Activated CD4-positive, alpha-beta T cell treated with anti-CD3 and anti-CD28 coated beads for 36 hours (primary cell): ENCODE results near the gene IL17RA. TPM values are rescaled to one million over a fixed set of nuclear protein-coding genes. Genes with fewer than 3 reads are reported as not detected.

ENCODE experiments used
- ATAC-seq: fragments of 200-7000 bp; cut with Tn5 transposase; one replicate; pipeline ENCODE4 v1.10.0; 2021; ENCODE audit warnings: mild to moderate bottlenecking, moderate library complexity
- CTCF ChIA-PET: fragments of 350-600 bp; sonication (Branson Sonifier 250); formaldehyde crosslinking; loops from one replicate; lab custom pipeline; 2021; ENCODE audit warnings: antibody characterized with exemption; lab: Charles Lee
- POLR2A ChIA-PET: fragments of 350-600 bp; sonication (Branson Sonifier 250); formaldehyde crosslinking; loops from one replicate; lab custom pipeline; 2021; ENCODE audit warnings: antibody characterized with exemption, inconsistent platforms; lab: Charles Lee
- DNase-seq: peaks from one replicate; pipeline ENCODE4 v3.0.0-alpha.2; 2020
- H3K27ac Mint-ChIP-seq: one replicate; pipeline ENCODE4 v1.8.0; 2021; ENCODE audit warnings: mixed read lengths
- H3K27me3 Mint-ChIP-seq: one replicate; pipeline ENCODE4 v1.8.0; 2021; ENCODE audit warnings: mixed read lengths
- H3K36me3 Mint-ChIP-seq: one replicate; pipeline ENCODE4 v1.8.0; 2021; ENCODE audit warnings: low read depth, mixed read lengths
- H3K4me1 Mint-ChIP-seq: one replicate; pipeline ENCODE4 v1.8.0; 2021; ENCODE audit warnings: mixed read lengths
- H3K4me3 Mint-ChIP-seq: one replicate; pipeline ENCODE4 v1.8.0; 2021; ENCODE audit warnings: mild to moderate bottlenecking, moderate library complexity, mixed read lengths
- H3K9me3 Mint-ChIP-seq: one replicate; pipeline ENCODE4 v1.8.0; 2021; ENCODE audit warnings: low read depth, mixed read lengths
- intact Hi-C, 2 experiments: fragments of 100-400 bp; cut with DNase I in 1 of 2; cut with micrococcal nuclease in 1 of 2; formaldehyde crosslinking; loops; one replicate each; pipeline versions ENCODE4 v1.14.2 to v1.15.1; 2022 to 2024; cut with DNase I, micrococcal nuclease
- total RNA-seq, 2 experiments: library from RNA; stranded (reverse); gene quantifications; one replicate each; pipeline ENCODE4 v1.2.3, GENCODE V29; 2021

Gene IL17RA
- total RNA-seq, 2 experiments from 2014 or later, result 13.1 to 13.3 TPM

DNA sequence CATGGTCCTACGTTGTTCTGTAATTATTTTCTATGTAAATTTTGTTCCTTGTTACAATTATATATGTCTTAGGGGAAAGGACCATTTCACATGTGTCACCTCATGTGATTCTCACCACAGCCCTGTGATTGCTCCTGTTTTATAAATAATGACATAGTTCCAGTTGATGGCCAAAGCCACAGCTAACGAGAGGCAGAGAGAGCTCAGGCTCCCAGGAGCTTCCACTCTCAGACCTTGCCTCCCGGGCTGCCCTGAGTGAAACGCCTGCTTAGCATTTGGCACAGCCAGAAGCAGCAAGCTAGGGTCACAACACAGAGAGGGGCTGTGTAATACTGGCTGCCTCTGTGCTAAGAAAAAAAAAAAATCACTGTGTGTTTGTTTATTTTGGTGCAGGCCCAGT is 30.4 kb downstream of the IL17RA start:
- ChIA-PET CTCF (interaction anchor here (0.6 to 1.8 kb wide), 8 partner anchors 7 to 386 kb away, joined by 3 to 9 read pairs (median 4); no protein-coding TSS in a partner anchor), POLR2A (no interaction called here)
- no peak for ATAC-seq
- DNase-seq, result no peak
- H3K27me3 Mint-ChIP-seq, result peaks cover 4% of the 10 kb centered on the region
- peaks cover 53% of the 10 kb centered on the region for H3K4me1 Mint-ChIP-seq
- no peak overlapping the region for H3K27ac Mint-ChIP-seq
- intact Hi-C loops, result loop anchor here in 1 of 2 experiments (5.0 kb wide), 1 partner anchor 107 kb away; no protein-coding TSS in a partner anchor
- H3K4me3 Mint-ChIP-seq, result no peak overlapping the region
- H3K36me3 Mint-ChIP-seq, result peaks cover 5% of the 10 kb centered on the region
- H3K9me3 Mint-ChIP-seq, result no peaks in the 10 kb centered on the region

DNA sequence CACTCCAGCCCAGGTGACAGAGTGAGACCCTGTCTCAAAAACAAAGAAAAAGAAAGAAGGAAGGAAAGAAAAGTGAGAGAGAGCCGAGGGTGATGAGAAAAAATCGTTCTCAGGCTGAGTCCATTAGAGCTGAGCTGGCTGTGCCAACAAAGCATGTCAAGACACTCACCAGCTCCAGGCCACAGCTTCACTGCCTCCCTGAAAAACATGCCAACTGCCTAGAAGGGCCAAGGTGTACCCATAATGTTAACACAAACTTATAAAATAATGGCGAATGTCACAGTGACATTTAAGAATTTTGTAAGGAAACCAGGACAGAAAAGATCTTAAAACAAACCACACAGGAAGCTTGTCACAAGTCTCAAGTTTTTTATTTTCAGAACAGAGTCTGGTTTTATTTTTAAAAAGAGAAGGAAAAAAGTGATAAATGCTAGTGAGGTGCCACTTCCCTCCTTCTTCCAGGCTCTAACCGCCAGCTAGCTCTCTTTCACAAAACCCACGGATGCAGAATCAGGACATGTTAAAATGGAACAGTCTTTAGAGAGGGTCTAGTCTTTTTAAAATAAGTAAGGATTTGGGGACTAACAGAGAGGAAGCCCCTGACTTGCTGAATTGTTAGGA is 31.3 kb downstream of the IL17RA start:
- Mint-ChIP-seq H3K9me3 (no peaks in the 10 kb centered on the region), H3K4me1 (peaks cover 51% of the 10 kb centered on the region), H3K27me3 (peaks cover 4% of the 10 kb centered on the region), H3K36me3 (no peaks in the 10 kb centered on the region), H3K4me3 (no peak overlapping the region), H3K27ac (peak overlapping the region; percentile 85)
- no peak for ATAC-seq
- POLR2A ChIA-PET, result no interaction called here
- intact Hi-C loops, result loop anchor here in 1 of 2 experiments (5.0 kb wide), 1 partner anchor 106 kb away; no protein-coding TSS in a partner anchor
- CTCF ChIA-PET, result interaction anchor here (0.6 to 1.8 kb wide), 7 partner anchors 8 to 386 kb away, joined by 3 to 9 read pairs (median 4); no protein-coding TSS in a partner anchor
- no peak for DNase-seq

DNA sequence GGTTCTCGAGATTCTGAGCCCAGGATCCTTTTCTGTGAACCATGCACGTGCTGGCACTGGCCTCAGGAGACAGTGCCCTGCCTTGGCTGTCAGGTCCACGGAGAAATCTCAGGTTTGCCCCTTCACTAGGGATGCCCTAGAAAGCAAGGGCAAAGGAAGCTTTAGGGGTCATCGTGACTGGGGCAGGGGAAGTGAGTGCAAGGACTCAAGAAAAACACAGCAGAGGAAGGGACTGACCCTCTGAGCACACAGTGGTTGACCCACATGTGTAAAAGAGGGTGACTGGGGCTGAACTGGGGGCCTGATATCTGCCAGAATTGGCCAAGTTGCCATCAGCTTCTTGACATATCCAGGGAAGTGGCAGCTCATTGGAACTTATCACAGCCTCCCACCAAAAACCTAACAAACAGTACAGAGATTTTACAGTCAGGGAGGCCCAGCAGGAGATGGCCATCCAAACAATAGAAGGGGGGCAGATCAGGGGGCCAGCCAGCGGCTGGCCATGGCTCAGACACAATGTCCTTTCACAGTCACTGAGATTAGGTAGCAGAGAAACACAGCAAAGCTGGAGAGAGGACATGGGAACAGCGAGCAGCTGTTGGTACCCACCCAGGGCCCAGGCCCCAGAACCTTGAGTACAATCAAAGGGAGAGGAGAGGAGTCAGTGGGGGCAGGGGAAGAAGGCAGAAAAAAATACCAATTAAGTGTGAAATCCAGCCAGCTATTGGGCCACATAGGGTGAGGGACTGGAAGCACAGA is 32.0 kb downstream of the IL17RA start:
- no peaks in the 10 kb centered on the region for H3K9me3 Mint-ChIP-seq
- intact Hi-C loops, result loop anchor here in 1 of 2 experiments (5.0 kb wide), 1 partner anchor 106 kb away; no protein-coding TSS in a partner anchor
- ATAC-seq (no peak), DNase-seq (no peak)
- no peaks in the 10 kb centered on the region for H3K36me3 Mint-ChIP-seq
- peaks cover 51% of the 10 kb centered on the region for H3K4me1 Mint-ChIP-seq
- ChIA-PET CTCF (interaction anchor here (1.2 to 1.8 kb wide), 6 partner anchors 8 to 385 kb away, joined by 3 to 9 read pairs (median 4); no protein-coding TSS in a partner anchor), POLR2A (no interaction called here)
- no peak overlapping the region for H3K4me3 Mint-ChIP-seq
- H3K27ac Mint-ChIP-seq, result peak overlapping the region; percentile 85
- peaks cover 8% of the 10 kb centered on the region for H3K27me3 Mint-ChIP-seq

GRCh38 chr22:17117400-17117799 is 32.6 kb downstream of the IL17RA start:
- Mint-ChIP-seq H3K4me3 (no peak overlapping the region), H3K27ac (peak overlapping the region; percentile 32), H3K36me3 (no peaks in the 10 kb centered on the region), H3K9me3 (no peaks in the 10 kb centered on the region), H3K4me1 (peaks cover 54% of the 10 kb centered on the region), H3K27me3 (peaks cover 12% of the 10 kb centered on the region)
- ChIA-PET CTCF (interaction anchor here (0.9 to 1.8 kb wide), 2 partner anchors 8 to 19 kb away, joined by 4 to 9 read pairs; no protein-coding TSS in a partner anchor), POLR2A (no interaction called here)
- intact Hi-C loops, result loop anchor here in 1 of 2 experiments (5.0 kb wide), 1 partner anchor 105 kb away; no protein-coding TSS in a partner anchor
- DNase-seq, result no peak
- no peak for ATAC-seq

GRCh38 chr22:17117890-17118289 is 33.1 kb downstream of the IL17RA start:
- peak overlapping the region; percentile 32 for H3K27ac Mint-ChIP-seq
- no peak overlapping the region for H3K4me3 Mint-ChIP-seq
- ATAC-seq (peak; percentile 34), DNase-seq (peak; percentile 34)
- H3K4me1 Mint-ChIP-seq, result peaks cover 54% of the 10 kb centered on the region
- H3K9me3 Mint-ChIP-seq, result no peaks in the 10 kb centered on the region
- peaks cover 12% of the 10 kb centered on the region for H3K27me3 Mint-ChIP-seq
- ChIA-PET CTCF (interaction anchor here (0.7 to 1.3 kb wide), 3 partner anchors 20 to 54 kb away, joined by 3 to 4 read pairs (median 3); no protein-coding TSS in a partner anchor), POLR2A (no interaction called here)
- no peaks in the 10 kb centered on the region for H3K36me3 Mint-ChIP-seq
- intact Hi-C loops, result loop anchor here in 1 of 2 experiments (5.0 kb wide), 1 partner anchor 104 kb away; no protein-coding TSS in a partner anchor

DNA sequence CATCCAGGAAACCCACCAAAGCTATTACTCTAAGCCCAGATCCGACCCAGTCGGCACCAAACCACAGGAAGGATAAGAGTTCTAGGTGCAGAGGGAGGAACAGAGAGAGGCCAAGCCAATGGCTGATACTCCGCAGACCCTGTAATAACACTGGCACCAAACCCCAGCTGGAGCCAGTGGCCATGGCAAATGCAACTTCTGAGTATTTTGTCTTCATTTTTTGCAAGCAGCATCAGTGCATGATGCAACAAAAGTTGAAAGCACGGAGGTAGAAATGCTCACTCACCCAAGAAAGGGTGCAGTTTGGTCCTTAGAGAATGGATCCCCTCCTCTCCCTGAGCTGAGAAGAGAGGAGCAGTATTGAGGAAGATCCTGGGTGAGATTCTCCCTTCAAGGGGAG is 33.5 kb downstream of the IL17RA start:
- peak overlapping the region; percentile 17 for H3K27ac Mint-ChIP-seq
- intact Hi-C loops, result loop anchor here in 1 of 2 experiments (5.0 kb wide), 1 partner anchor 104 kb away; no protein-coding TSS in a partner anchor
- no peaks in the 10 kb centered on the region for H3K9me3 Mint-ChIP-seq
- no peak overlapping the region for H3K4me3 Mint-ChIP-seq
- H3K27me3 Mint-ChIP-seq, result peaks cover 14% of the 10 kb centered on the region
- no peak for ATAC-seq
- no peak for DNase-seq
- POLR2A ChIA-PET, result no interaction called here
- peaks cover 54% of the 10 kb centered on the region for H3K4me1 Mint-ChIP-seq
- CTCF ChIA-PET, result interaction anchor here (0.7 to 1.3 kb wide), 3 partner anchors 20 to 54 kb away, joined by 3 to 4 read pairs (median 3); no protein-coding TSS in a partner anchor
- H3K36me3 Mint-ChIP-seq, result no peaks in the 10 kb centered on the region

GRCh38 chr22:17119481-17120202 is 34.8 kb downstream of the IL17RA start:
- ATAC-seq (no peak), DNase-seq (peak; percentile 55)
- Mint-ChIP-seq H3K4me3 (peak overlapping the region; percentile 39), H3K9me3 (no peaks in the 10 kb centered on the region), H3K27me3 (peaks cover 17% of the 10 kb centered on the region), H3K4me1 (peaks cover 51% of the 10 kb centered on the region), H3K27ac (no peak overlapping the region), H3K36me3 (no peaks in the 10 kb centered on the region)
- ChIA-PET POLR2A (no interaction called here), CTCF (interaction anchor here (0.9 to 1.2 kb wide), 4 partner anchors 23 to 45 kb away, joined by 3 to 5 read pairs (median 4); no protein-coding TSS in a partner anchor)
- intact Hi-C loops, result loop anchor here (1.0 to 5.0 kb wide), 4 partner anchors 32 to 103 kb away; partner anchors contain the start of gene HDHD5 (in 2 of the 2)

DNA sequence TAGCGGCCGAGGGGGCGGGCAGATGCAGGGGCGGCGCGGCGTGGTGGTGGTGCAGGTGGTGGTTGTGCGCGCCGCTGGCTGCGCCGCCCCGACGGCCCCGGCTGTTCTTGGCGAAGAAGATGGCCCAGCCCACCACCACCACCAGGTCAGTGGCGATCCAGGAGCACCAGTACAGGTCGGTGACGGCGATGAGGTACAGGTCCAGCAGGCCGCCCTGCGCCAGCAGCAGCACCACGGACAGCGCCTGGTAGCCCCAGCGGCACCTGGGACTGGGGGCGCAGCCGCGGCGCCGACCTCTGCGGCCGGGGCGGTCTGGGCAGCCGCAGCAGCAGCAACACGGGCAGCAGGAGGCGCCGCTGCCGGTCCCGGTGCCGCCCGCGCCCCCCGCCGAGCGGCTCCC is 35.5 kb downstream of the IL17RA start:
- intact Hi-C loops, result loop anchor here (1.0 to 5.0 kb wide), 3 partner anchors 33 to 39 kb away; partner anchors contain the start of gene HDHD5 (in 2 of the 2)
- Mint-ChIP-seq H3K27me3 (peaks cover 19% of the 10 kb centered on the region), H3K4me1 (peaks cover 44% of the 10 kb centered on the region), H3K36me3 (no peaks in the 10 kb centered on the region), H3K4me3 (peak overlapping the region; percentile 39), H3K9me3 (no peaks in the 10 kb centered on the region), H3K27ac (no peak overlapping the region)
- ATAC-seq (peak; percentile 49), DNase-seq (peak; percentile 80)
- CTCF ChIA-PET, result interaction anchor here (1.1 to 1.2 kb wide), 2 partner anchors 31 to 38 kb away, joined by 4 to 5 read pairs; no protein-coding TSS in a partner anchor
- POLR2A ChIA-PET, result no interaction called here

GRCh38 chr22:17120711-17121232 is 36.0 kb downstream of the IL17RA start:
- peaks cover 39% of the 10 kb centered on the region for H3K4me1 Mint-ChIP-seq
- no peaks in the 10 kb centered on the region for H3K9me3 Mint-ChIP-seq
- no peaks in the 10 kb centered on the region for H3K36me3 Mint-ChIP-seq
- intact Hi-C loops, result loop anchor here (1.0 to 5.0 kb wide), 3 partner anchors 33 to 39 kb away; partner anchors contain the start of gene HDHD5 (in 2 of the 2)
- H3K4me3 Mint-ChIP-seq, result no peak overlapping the region
- DNase-seq (peak; percentile 51), ATAC-seq (peak; percentile 31)
- POLR2A ChIA-PET, result no interaction called here
- H3K27ac Mint-ChIP-seq, result no peak overlapping the region
- CTCF ChIA-PET, result no interaction called here
- peaks cover 19% of the 10 kb centered on the region for H3K27me3 Mint-ChIP-seq
